ENCODE results near the gene TMTC4.

GRCh38 chr13:100657881-100658315 lies 16.7 kb downstream of the TMTC4 start:
- TF ChIP-seq CTCF (IDR thresholded peaks at IDR 0.05) (no peak), EP300 (IDR thresholded peaks at IDR 0.05) (no peak), POLR2AphosphoS5 (IDR thresholded peaks at IDR 0.05) (no peak), POLR2A (IDR thresholded peaks at IDR 0.05) (no peak)

Measured in upper lobe of left lung (tissue), 4 donors.